HG02763 (cell line): ENCODE data around the gene RUFY2.
"Not testable (repeated sequence)": the region's sequence is repeated elsewhere in the genome, so short reads cannot be mapped to it uniquely, and the experiment has no call there.

Source experiments
- ATAC-seq: cut with Tn5 transposase; IDR thresholded peaks from one replicate; pipeline ENCODE4 v1.9.1; 2021; ENCODE audit warnings: mild to moderate bottlenecking, moderate library complexity; ENCODE audit not compliant: unreplicated experiment

The RUFY2 gene, protein sequence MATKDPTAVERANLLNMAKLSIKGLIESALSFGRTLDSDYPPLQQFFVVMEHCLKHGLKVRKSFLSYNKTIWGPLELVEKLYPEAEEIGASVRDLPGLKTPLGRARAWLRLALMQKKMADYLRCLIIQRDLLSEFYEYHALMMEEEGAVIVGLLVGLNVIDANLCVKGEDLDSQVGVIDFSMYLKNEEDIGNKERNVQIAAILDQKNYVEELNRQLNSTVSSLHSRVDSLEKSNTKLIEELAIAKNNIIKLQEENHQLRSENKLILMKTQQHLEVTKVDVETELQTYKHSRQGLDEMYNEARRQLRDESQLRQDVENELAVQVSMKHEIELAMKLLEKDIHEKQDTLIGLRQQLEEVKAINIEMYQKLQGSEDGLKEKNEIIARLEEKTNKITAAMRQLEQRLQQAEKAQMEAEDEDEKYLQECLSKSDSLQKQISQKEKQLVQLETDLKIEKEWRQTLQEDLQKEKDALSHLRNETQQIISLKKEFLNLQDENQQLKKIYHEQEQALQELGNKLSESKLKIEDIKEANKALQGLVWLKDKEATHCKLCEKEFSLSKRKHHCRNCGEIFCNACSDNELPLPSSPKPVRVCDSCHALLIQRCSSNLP

DNA sequence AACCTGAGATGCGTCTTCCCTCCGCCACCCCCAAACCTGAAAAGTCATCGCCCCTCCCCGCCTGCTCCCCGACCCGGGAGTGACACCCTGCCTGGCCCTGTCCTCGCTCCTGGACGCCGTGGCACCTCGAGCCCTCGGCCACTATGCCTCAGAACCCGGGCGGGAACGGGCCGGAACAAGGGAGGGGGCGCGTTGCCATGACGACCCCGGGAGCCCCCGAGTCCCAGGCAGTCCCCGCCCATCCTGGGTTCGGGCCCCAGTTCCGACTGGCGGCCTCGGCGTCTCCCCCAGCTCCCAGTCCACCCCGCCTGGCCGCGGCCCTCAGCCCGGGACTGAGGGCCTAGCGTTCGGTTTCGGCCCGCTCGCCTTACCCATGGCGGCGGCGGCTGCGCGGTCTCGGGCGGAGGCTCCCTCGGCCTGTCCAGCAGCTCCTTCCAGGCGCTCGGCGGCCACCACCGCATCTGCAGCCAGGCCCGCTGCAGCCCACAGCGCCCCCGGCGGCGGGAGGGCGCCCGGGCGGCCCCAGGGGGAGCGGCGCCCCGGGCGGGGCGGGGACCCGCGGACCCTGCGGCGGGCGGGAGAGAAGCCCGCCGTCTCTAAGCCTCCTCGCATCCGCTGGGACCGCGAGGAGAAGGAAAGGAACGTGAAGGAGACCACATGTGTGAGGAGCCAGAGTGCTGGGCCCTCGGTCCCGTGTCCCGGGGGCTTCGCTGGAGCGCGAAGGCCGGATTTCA lies at the start of gene RUFY2:
RUFY2 (minus strand) TSS at position 463 of the 734 bp plus-strand sequence; CDS start at position 375, 88 bp downstream.
- ATAC-seq = peak; percentile 94

DNA sequence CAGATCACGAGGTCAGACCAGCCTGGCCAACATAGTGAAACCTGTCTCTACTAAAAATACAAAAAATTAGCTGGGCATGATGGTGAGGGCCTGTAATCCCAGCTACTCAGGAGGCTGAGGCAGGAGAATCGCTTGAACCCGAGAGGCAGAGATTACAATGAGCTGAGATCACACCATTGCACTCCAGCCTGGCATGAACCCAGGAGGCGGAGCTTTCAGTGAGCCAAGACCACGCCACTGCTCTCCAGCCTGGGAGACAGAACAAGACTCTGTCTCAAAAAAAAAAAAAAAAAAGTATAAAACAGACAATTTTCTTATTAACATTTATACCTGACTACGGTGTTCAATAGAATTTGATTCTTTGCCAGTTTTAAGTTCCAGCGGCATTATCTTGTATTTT lies 42.6 kb upstream of the RUFY2 start:
- not testable (repeated sequence) for ATAC-seq

DNA sequence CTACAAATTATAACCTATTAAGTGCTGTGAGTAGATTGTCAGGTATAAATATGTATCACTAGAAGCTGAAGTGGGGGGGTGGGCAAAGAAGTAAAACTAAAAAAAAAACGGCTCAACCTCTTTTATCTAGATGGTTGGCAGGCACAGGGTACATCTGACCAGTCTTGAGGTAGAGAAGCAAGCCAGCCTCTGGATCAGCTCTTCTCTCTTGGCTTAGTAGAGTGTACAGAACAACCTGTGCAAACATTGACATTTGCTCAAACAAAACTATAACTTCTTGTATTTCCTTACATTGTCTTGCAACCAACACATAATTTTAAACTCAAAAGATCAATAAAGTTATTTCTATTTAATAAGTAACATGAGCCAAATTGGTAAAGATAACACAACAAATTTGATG lies 39.1 kb upstream of the RUFY2 start:
- no peak for ATAC-seq

DNA sequence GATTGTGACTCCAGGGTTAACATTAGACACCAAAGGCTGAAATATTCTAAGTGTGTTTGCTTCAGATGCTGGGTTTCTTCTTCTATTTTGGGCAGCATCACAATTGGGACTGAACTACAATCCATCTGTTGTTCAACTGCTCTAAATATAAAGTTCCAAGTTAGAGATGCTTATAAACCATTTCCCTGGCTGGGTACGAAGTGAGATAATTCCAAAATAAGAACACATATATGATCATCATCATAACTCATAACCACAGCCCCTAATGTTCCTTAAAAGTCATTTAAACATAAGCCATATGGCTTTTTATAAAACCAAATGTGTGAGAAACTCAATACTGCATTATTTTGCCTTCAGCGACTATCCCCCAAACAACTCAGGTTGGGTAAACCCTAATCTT lies 35.9 kb upstream of the RUFY2 start:
- no peak for ATAC-seq

DNA sequence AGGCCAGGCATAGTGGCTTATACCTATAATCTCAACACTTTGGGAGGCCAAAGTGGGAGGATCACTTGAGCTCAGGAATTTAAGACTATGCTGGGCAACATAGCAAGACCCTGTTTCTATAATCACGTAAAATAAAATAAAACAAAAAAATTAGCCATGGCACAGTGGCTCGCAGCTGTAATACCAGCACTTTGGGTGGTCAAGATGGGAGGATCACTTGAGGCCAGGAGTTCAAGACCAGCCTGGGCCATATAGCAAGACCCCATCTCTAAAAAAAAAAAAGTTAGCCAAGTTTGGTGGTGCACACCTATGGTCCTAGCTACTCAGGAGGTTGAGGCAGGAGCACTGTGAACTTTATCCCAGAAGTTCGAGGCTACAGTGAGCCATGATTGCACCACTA lies 33.8 kb upstream of the RUFY2 start:
- no peak for ATAC-seq

DNA sequence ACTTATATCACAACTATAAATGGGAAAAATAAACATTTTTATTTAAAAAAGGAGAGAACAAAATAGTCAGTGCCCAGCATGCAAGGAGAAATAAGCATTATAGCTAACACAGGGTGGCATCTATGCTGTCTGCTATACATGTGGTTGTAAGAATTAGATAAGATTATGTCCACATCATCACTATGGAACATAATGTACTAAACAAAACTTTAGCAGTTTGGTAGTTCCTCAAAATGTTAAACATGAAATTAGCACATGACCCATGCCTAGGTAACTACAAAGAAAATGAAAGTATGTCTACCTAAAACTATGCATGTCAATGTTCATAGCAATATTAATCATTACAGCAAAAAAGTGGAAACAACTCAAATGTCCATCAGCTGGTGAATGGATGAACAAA lies 28.7 kb upstream of the RUFY2 start:
- ATAC-seq = no peak

DNA sequence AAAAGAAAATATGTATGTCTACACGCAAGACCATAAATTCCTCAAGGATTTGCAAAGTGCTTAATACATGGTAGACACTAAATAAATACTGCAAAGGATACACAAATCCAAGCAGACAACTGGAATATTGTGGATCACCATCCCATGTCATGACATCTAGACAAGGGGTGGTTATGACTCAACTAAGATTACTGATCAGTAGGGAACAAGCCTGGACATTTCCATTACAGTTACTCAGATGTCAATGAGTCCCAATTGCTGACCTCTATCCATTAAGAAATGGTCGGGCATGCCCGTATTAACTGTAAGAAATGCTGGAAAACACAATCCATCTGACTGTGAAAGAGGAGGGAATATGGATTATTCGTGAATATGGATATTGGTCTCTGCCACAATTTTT lies 27.6 kb upstream of the RUFY2 start:
- ATAC-seq = no peak

DNA sequence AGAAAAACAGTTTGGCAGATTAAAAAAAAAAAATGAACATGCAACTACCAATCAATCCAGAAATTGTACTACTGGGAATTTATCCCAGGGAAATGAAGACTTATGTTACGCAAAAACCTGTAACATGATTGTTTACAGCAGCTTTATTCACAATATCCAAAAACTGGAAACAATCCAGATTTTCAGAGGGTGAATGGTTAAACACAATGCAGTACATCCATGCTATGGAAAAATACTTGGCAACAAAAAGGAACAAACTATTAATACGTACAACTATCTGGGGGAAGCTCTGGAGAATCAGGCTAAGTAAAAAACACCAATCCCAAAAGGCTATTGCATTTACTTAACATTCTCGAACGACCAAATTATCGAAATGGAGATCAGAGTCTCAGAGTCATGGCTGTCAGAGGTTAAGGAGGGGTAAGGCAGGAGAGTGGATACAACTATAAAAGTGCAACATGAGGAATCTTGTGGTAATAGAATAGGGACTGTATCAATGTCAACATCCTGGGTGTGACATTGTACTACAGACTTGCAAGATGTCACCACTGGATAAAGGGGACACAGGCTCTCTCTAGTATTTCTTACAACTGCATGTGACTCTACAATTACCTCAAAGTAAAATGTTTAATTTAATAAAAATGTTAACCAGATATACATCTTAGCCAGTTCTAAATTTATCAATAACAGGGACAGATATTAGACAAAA lies 21.5 kb upstream of the RUFY2 start:
- ATAC-seq = no peak

DNA sequence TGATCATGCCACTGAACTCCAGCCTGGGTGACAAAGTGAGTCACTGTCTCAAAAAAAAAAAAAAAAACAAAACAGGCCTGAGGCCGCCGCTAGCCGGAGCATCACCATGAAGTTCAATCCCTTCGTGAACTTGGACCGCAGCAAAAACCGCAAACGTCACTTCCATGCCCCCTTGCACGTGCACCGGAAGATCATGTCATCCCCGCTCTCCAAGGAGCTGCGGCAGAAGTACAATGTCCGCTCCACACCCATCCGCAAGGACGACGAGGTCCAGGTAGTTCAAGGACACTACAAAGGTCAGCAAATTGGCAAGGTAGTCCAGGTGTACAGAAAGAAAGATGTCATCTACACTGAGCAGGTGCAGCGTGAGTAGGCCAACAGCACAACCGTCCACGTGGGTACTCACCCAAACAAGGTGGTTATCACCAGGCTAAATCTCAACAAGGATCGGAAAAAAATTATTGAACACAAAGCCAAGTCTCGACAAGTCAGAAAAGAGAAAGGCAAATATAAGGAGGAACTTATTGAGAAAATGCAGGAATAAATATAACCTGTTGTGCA lies 17.5 kb upstream of the RUFY2 start:
- no peak for ATAC-seq

DNA sequence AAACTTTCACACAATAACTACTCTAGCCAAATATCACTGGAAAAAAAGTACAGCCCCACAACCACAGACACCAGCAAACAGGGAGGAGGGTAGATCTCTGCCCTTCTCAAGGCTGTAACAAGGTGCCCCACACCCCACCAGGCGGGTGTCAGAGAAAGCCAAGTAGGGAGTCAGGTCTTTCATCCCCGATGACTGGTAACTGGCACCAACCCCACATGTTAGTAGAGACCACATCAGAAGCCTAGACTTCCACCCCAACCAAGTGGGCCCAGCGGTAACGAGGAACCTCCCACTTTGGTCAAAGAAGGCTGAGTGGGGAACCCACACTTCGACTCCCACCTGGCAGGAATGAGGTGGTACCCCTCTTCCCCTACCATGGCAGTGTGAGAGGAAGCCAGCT lies 16.4 kb upstream of the RUFY2 start:
- no peak for ATAC-seq

DNA sequence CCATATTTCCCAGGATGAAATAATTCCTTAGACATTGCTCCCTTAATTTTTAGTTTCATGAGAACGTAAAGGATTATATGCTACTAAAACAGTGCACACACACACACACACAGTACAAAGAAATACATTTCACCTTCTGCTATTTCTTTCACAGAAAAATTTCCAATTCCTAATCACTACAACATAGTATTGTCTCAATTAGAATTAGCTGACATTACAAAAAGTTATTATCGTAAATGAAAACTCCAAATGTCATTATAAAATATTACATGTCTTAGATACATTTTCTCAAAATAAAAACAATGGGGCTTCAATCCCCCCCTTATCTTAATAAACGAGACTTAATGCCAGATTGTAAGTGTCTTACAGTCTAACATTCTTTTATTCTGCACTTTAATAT lies 12.3 kb upstream of the RUFY2 start:
- no peak for ATAC-seq

DNA sequence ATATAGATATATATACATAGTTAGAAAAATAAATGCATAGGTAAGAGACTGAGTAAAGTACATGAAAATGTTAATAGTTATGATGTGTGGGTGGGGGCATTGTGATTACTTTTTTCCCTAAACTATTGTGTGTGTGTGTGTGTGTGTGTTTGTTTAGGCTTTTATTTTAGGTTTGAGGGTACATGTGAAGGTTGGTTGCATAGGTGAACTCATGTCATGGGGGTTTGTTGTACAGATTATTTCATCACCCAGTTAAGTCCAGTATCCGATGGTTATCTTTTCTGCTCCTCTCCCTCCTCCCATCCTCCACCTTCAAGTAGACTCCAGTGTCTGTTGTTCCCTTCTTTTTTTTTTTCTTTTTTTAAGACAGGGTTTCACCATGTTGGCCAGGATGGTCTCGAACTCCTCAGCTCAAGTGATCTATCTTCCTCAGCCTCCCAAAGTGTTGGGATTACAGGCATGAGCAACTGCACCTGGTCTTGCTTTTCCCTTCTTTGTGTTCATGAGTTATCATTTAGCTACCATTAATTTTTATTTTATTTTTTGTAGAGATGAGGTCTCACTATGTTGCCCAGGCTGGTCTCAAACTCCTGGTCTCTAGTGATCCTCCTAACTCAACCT lies 1.9 kb upstream of the RUFY2 start:
- no peak for ATAC-seq

DNA sequence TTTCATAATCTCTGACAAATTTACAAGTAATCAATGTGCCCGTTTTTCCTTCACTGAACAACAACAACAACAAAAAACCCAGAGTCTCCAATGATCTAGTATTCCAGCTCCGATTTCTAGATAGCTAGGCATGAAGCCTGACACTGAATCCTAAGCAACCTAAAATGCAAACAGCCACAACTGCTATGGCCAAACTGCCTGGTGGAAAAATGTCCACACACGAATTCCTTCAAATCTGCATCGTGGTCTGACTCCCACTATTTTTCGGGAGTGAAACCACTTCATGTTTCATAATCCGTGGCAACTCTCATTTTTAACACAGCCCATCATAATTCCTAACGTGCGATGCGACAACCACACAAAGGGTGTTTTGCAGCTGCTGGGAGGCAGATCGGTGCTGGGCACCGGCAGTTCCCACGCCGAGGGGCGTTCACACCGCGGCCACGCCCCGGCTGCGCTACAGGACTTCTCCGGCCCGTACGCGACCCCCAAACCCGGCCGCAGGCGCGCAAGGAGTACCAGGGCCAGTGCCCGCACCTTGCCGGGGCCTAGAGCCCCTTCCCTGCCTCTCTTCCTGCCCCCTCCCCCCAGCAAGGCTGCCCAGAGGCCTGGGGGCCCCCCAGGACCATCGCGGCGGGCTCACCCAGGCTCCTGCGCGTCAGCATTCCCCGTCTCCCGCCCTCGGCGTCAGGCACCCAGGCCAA lies 814 bp downstream of the RUFY2 start:
- ATAC-seq = peak; percentile 36

DNA sequence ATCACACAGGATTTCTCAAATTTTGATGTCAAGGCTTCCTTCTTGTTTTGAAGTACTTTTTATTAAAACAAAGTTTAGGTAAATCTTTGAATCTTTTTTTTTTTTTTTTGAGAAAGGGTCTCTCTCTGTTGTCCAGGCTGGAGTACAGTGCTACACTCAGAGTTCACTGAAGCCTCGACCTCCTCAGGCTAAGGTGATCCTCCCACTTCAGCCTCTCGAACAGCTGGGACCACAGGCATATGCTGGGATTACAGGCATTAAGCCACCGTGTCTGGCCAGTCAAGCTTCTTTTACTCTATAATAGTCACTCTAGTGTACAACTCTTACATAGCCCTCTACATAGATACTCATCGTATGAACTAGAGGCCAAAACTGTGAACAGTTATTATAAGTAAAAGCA lies 3.4 kb downstream of the RUFY2 start:
- ATAC-seq = no peak

DNA sequence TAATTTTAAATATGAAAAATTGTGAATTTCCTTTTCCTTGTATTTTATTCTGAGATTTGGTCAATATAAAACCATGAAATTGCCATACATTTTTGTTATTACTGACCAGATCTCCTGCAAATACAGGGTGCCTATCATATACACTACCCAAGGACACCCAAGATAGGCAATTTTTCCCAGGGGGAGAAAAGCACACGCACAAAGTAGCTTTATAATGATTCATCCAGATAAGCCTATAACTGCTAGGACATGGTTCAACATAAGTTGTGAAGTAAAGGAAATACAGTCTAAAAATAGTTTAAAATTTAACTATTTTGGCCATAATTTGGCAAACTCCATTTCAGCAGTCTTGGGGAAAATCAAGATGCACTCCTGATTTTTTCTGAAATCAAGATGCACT lies 4.8 kb downstream of the RUFY2 start:
- ATAC-seq = no peak

DNA sequence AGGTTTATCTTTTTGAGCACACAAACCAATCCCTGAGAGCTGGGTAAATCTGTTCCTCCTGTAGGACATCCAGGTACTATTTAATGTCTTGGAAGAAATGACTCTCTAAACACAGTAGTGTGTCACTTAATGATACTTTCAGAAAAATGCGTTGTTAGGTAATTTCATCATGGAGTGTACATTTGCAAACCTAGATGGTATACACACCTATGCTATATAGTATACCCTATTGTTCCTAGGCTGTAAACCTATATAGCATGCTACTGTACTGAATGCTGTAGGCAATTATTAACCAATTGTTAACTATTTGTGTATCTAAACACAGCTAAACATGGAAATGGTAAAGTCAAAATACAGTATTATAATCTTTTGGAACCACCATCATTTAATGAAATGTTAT lies 10.1 kb downstream of the RUFY2 start:
- ATAC-seq = no peak

DNA sequence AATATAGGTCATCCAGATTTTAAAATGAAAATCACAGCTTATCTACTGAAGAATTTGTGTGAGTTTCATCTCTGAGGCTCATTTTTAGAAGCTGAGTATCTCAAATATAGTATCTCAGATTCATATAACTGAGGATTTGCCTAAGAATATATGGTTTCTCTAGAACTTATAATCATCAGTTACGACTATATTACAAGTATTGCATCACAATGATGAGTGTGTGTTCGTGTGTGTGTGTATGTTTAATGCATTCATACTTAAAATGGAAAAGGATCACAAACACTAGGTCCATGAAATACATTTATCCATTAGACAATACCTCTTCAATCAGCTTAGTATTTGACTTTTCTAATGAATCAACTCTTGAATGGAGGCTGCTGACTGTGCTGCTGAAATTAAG lies 21.3 kb downstream of the RUFY2 start:
- no peak for ATAC-seq

DNA sequence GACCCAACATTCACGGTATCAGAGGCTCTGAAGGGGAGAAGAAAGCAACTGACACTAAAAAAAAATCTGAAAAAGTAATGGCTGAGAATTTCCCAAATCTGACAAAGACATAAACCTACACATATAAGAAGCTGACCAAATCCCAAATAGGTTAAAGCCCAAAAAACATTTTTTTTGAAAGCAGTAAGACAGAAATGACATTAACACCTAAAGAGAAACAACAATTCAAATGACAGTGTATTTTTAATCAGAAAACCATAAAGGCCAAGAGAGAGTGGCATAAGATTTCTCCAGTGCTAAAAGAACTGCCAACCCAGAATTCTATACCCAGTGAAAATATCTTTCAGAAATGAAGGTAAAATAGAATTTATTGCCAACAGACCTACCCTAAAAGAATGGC lies 35.5 kb downstream of the RUFY2 start:
- no peak for ATAC-seq

DNA sequence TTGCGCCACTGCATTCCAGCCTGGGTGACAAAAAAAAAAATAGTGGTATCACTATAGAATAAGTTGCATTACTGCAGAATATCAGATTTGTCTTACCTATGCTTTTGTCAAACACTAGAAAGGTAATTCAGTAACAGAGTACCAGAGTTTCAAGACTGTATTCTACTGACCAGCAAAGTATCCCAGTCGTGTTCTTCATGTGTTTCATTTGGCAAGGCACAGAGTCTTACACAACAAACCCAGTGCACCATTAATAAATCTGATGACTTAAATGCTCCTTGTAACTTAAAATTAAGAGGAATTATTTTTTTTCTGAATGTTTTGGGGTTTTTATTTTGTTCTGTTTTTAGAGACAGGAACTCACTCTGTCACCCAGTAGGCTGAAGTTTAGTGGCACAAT lies 40.0 kb downstream of the RUFY2 start:
- ATAC-seq = no peak

DNA sequence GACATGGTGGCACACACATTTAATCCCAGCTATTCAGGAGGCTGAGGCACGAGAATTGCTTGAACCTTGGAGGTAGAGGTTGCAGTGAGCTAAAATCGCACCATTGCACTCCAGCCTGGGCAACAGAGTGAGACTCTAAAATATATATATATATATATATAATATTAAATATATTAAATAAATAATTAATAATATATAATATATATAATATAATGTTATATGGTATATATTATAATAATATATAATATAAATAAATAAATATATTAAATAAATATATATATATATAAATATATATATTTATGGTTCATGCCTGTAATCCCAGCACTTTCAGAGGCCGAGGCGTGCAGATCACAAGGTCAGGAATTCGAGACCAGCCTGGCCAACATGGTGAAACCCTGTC lies 40.5 kb downstream of the RUFY2 start:
- ATAC-seq = no peak
